ENCODE results near the gene FANCD2.

The FANCD2 gene

GRCh38 chr3:10093678-10094077 lies 67.4 kb downstream of the FANCD2 start:
- H3K4me1 ChIP-seq (ENCODE audit: low read length) = peaks cover 3% of the 10 kb centered on the region
- H3K9me2 ChIP-seq (replicated peaks; ENCODE audit: insufficient read depth, low read length) = no peaks in the 10 kb centered on the region
- H3K4me3 ChIP-seq (ENCODE audit: low read length) = no peak overlapping the region
- no peaks in the 10 kb centered on the region for H3K9me3 ChIP-seq (replicated peaks; ENCODE audit: insufficient read depth, low read length)
- no peak for TF ChIP-seq EZH2phosphoT487 (IDR thresholded peaks at IDR 0.05; ENCODE audit: low read length)
- TF ChIP-seq EZH2 (optimal IDR thresholded peaks at IDR 0.05; ENCODE audit: low read depth, low read length) = no peak
- TF ChIP-seq CTCF (IDR thresholded peaks at IDR 0.05; ENCODE audit: low read length) = no peak
- no peaks in the 10 kb centered on the region for H3F3A ChIP-seq (ENCODE audit: insufficient read depth, low read length)
- H3K4me2 ChIP-seq (ENCODE audit: low read depth, low read length) = no peak overlapping the region
- H3K79me2 ChIP-seq (ENCODE audit: low read length) = no peaks in the 10 kb centered on the region
- no peaks in the 10 kb centered on the region for H3K36me3 ChIP-seq (replicated peaks; ENCODE audit: insufficient read depth, low read length)
- H3K9ac ChIP-seq (ENCODE audit: low read length) = no peak overlapping the region
- no peaks in the 10 kb centered on the region for H4K20me1 ChIP-seq (ENCODE audit: insufficient read depth, low read length)
- H3K27me3 ChIP-seq (replicated peaks; ENCODE audit: insufficient read depth, low read length) = no peaks in the 10 kb centered on the region
- H3K27ac ChIP-seq (ENCODE audit: low read length) = no peak overlapping the region
- no peak overlapping the region for H2AFZ ChIP-seq (ENCODE audit: low read length)
- no peak for DNase-seq

- Histone ChIP-seq H4K20me1 (ENCODE audit: insufficient read depth, low read length) (no peaks in the 10 kb centered on the region), H3F3A (ENCODE audit: insufficient read depth, low read length) (no peaks in the 10 kb centered on the region), H3K9ac (ENCODE audit: low read length) (no peak overlapping the region), H3K9me2 (replicated peaks; ENCODE audit: insufficient read depth, low read length) (no peaks in the 10 kb centered on the region), H2AFZ (ENCODE audit: low read length) (no peak overlapping the region), H3K4me3 (ENCODE audit: low read length) (no peak overlapping the region), H3K27me3 (replicated peaks; ENCODE audit: insufficient read depth, low read length) (no peaks in the 10 kb centered on the region), H3K36me3 (replicated peaks; ENCODE audit: insufficient read depth, low read length) (no peaks in the 10 kb centered on the region), H3K4me2 (ENCODE audit: low read depth, low read length) (peak overlapping the region; percentile 19; the same call in 1 of the 2 replicates), H3K79me2 (ENCODE audit: low read length) (no peaks in the 10 kb centered on the region), H3K27ac (ENCODE audit: low read length) (peak overlapping the region; percentile 17; the same call in 1 of the 2 replicates), H3K9me3 (replicated peaks; ENCODE audit: insufficient read depth, low read length) (no peaks in the 10 kb centered on the region), H3K4me1 (ENCODE audit: low read length) (peaks cover 10% of the 10 kb centered on the region)
- no peak for TF ChIP-seq EZH2phosphoT487 (IDR thresholded peaks at IDR 0.05; ENCODE audit: low read length)
- DNase-seq = peak; percentile 15
These were observed 72.8 kb downstream of the FANCD2 start for GRCh38 chr3:10099041-10099440.

- H2AFZ ChIP-seq (ENCODE audit: low read length) = no peak overlapping the region
- no peaks in the 10 kb centered on the region for H3K36me3 ChIP-seq (replicated peaks; ENCODE audit: insufficient read depth, low read length)
- H3K9me2 ChIP-seq (replicated peaks; ENCODE audit: insufficient read depth, low read length) = no peaks in the 10 kb centered on the region
- TF ChIP-seq EZH2phosphoT487 (IDR thresholded peaks at IDR 0.05; ENCODE audit: low read length) (no peak), CTCF (IDR thresholded peaks at IDR 0.05; ENCODE audit: low read length) (no peak), EZH2 (optimal IDR thresholded peaks at IDR 0.05; ENCODE audit: low read depth, low read length) (no peak)
- no peaks in the 10 kb centered on the region for H3K9me3 ChIP-seq (replicated peaks; ENCODE audit: insufficient read depth, low read length)
- H3F3A ChIP-seq (ENCODE audit: insufficient read depth, low read length) = no peaks in the 10 kb centered on the region
- DNase-seq = no peak
- H3K9ac ChIP-seq (ENCODE audit: low read length) = no peak overlapping the region
- no peaks in the 10 kb centered on the region for H3K4me1 ChIP-seq (ENCODE audit: low read length)
- no peak overlapping the region for H3K27ac ChIP-seq (ENCODE audit: low read length)
- no peaks in the 10 kb centered on the region for H4K20me1 ChIP-seq (ENCODE audit: insufficient read depth, low read length)
- H3K4me2 ChIP-seq (ENCODE audit: low read depth, low read length) = no peak overlapping the region
- no peaks in the 10 kb centered on the region for H3K79me2 ChIP-seq (ENCODE audit: low read length)
- H3K27me3 ChIP-seq (replicated peaks; ENCODE audit: insufficient read depth, low read length) = no peaks in the 10 kb centered on the region
- no peak overlapping the region for H3K4me3 ChIP-seq (ENCODE audit: low read length)
These were observed 80.7 kb downstream of the FANCD2 start for GRCh38 chr3:10106919-10107318.

- Histone ChIP-seq H3K9ac (ENCODE audit: low read length) (no peak within 1 kb of the TSS), H4K20me1 (ENCODE audit: insufficient read depth, low read length) (no peaks in the 10 kb centered on the region), H3K4me1 (ENCODE audit: low read length) (no peaks in the 10 kb centered on the region), H3K27ac (ENCODE audit: low read length) (no peak within 1 kb of the TSS), H3K27me3 (replicated peaks; ENCODE audit: insufficient read depth, low read length) (no peaks in the 10 kb centered on the region), H3K4me2 (ENCODE audit: low read depth, low read length) (no peak within 1 kb of the TSS), H3K79me2 (ENCODE audit: low read length) (no peaks in the 10 kb centered on the region), H2AFZ (ENCODE audit: low read length) (no peak within 1 kb of the TSS), H3K4me3 (ENCODE audit: low read length) (no peak within 1 kb of the TSS), H3K9me2 (replicated peaks; ENCODE audit: insufficient read depth, low read length) (no peaks in the 10 kb centered on the region), H3K9me3 (replicated peaks; ENCODE audit: insufficient read depth, low read length) (no peaks in the 10 kb centered on the region), H3F3A (ENCODE audit: insufficient read depth, low read length) (no peaks in the 10 kb centered on the region), H3K36me3 (replicated peaks; ENCODE audit: insufficient read depth, low read length) (no peaks in the 10 kb centered on the region)
- no peak for DNase-seq
- TF ChIP-seq CTCF (IDR thresholded peaks at IDR 0.05; ENCODE audit: low read length) (no peak), EZH2 (optimal IDR thresholded peaks at IDR 0.05; ENCODE audit: low read depth, low read length) (no peak), EZH2phosphoT487 (IDR thresholded peaks at IDR 0.05; ENCODE audit: low read length) (no peak)
These were observed 81.9 kb downstream of the FANCD2 start, which contains the start of gene FANCD2OS for GRCh38 chr3:10108091-10108490. Gene FANCD2OS, minus strand, starts transcription at chr3:10108255. Its CDS starts 3,481 bp downstream, at chr3:10104774.

All from MM.1S (cell line).